Astrocyte of the spinal cord (primary cell): Measurements from ENCODE around the gene SYNDIG1.
"Not testable (repeated sequence)": the region's sequence is repeated elsewhere in the genome, so short reads cannot be mapped to it uniquely, and the experiment has no call there.

Source experiments
- DNase-seq: peaks from one replicate; pipeline ENCODE4 v3.0.0; 2011; ENCODE audit warnings: low read depth, low spot score
- H3K4me3 ChIP-seq: 2 replicates; pipeline ENCODE4 v1.5.1; 2011; ENCODE audit warnings: low read depth, mild to moderate bottlenecking, low read length, moderate library complexity
- in situ Hi-C: cut with HindIII; loops from 2 replicates; pipeline ENCODE4 v1.10.0; 2017; ENCODE audit warnings: low sequenced_read_pairs
- TF ChIP-seq, protein P1 (sequence below): IDR thresholded peaks from 2 replicates; pipeline ENCODE4 v1.5.1; 2012; ENCODE audit warnings: low read depth, mild to moderate bottlenecking, low read length, inconsistent platforms

Gene SYNDIG1

DNA sequence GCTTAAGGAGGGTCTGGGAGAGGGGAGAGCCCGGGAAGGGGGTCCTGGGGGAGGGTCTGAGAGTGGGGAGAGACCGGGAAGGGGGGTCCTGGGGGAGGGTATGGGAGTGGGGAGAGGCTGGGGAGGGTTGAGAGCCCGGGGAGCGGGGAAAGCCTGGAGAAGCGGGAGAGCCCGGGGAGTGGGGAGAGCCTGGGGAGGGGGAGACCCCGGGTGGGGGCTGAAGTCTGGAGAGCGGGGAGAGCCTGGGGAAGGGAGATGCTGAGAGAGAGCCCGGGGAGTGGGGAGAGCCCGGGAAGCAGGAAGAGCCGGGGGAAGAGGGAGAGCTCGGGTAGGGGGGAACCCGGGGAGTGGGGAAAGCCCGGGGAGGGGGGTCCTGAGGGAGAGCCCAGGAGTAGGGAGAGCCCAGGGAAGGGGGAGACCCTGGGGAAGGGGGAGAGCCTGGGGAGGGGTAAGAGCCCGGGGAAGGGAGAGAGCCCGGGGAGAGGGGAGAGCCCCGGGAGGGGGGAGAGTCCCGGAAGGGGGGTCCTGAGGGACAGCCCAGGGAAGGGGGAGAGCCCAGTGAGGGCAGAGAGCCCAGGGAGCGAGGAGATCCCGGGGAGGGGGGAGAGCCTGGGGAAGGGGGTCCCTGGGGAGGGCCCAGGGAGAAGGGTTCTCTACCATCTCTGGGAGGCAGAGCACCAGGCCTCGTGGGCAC is 148.5 kb downstream of the SYNDIG1 start:
- TF ChIP-seq, protein P1, sequence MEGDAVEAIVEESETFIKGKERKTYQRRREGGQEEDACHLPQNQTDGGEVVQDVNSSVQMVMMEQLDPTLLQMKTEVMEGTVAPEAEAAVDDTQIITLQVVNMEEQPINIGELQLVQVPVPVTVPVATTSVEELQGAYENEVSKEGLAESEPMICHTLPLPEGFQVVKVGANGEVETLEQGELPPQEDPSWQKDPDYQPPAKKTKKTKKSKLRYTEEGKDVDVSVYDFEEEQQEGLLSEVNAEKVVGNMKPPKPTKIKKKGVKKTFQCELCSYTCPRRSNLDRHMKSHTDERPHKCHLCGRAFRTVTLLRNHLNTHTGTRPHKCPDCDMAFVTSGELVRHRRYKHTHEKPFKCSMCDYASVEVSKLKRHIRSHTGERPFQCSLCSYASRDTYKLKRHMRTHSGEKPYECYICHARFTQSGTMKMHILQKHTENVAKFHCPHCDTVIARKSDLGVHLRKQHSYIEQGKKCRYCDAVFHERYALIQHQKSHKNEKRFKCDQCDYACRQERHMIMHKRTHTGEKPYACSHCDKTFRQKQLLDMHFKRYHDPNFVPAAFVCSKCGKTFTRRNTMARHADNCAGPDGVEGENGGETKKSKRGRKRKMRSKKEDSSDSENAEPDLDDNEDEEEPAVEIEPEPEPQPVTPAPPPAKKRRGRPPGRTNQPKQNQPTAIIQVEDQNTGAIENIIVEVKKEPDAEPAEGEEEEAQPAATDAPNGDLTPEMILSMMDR, result no peak
- in situ Hi-C loops, result no loop called here
- H3K4me3 ChIP-seq, result no peak overlapping the region
- no peak for DNase-seq

GRCh38 chr20:24618739-24619138 is 149.3 kb downstream of the SYNDIG1 start:
- TF ChIP-seq, protein P1, result no peak
- no peak for DNase-seq
- in situ Hi-C loops, result no loop called here
- no peak overlapping the region for H3K4me3 ChIP-seq

- in situ Hi-C loops, result no loop called here
- H3K4me3 ChIP-seq, result no peak overlapping the region
- DNase-seq, result no peak
- TF ChIP-seq, protein P1, result no peak
Measured at GRCh38 chr20:24619212-24619611, 149.8 kb downstream of the SYNDIG1 start.

GRCh38 chr20:24620937-24621519 is 151.6 kb downstream of the SYNDIG1 start:
- in situ Hi-C loops, result no loop called here
- TF ChIP-seq, protein P1, result no peak

DNA sequence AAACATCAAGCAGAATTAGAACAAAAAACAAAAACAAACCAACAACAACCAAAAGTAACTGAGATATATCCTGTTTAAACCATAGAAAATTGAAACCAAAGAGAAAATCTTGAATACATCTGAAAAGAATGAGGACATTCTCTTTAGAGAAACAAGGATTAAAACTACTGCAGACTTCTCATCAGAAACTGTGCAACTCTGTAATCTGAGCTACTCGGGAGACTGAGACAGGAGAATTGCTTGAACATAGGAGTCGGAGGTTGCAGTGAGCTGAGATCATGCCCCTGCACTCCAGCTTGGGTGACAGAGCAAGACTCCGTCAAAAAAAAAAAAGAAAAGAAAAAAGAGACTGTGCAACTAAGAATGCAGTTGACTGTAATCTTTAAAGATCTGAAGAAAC is 153.4 kb downstream of the SYNDIG1 start:
- H3K4me3 ChIP-seq, result no peak overlapping the region
- TF ChIP-seq, protein P1, result no peak
- peak; percentile 19 for DNase-seq
- in situ Hi-C loops, result no loop called here

More at GRCh38 chr20:24620937-24621519, 151.6 kb downstream of the SYNDIG1 start:
- DNase-seq, result no peak
- no peak overlapping the region for H3K4me3 ChIP-seq

DNA sequence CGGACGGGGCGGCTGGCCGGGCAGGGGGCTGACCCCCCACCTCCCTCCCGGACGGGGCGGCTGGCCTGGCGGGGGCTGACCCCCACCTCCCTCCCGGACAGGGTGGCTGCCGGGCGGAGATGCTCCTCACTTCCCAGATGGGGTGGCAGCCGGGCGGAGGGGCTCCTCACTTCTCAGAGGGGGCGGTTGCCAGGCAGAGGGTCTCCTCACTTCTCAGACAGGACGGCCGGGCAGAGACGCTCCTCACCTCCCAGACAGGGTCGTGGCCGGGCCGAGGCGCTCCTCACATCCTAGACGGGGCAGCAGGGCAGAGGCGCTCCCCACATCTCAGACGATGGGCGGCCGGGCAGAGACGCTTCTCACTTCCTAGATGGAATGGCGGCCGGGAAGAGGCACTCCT is 156.7 kb downstream of the SYNDIG1 start:
- in situ Hi-C loops, H3K4me3 ChIP-seq, DNase-seq: not testable (repeated sequence)

DNA sequence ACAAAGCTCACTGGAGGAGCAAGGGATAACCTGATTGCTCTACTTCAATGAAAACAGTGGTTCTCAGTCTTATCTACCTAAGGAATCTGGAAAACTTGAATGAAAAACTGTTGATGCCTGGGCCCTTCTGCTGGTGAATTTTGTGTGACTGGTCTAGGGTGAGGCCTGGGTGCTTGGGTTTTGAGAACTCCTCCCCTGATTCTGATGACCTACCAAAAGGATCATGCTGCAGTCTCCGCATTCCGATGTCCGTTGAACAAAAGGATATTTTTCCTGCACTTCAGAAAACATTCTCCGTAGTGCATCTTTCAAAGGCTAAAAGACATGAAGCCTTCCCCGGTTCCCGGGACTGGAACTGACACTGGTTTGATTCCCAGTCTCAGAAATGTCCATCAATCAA is 157.9 kb downstream of the SYNDIG1 start:
- in situ Hi-C loops, result no loop called here
- no peak overlapping the region for H3K4me3 ChIP-seq
- TF ChIP-seq, protein P1, result no peak
- DNase-seq, result no peak
